GM19328 (cell line): ENCODE data around the gene EXOC1.
"Not testable (repeated sequence)": the region's sequence is repeated elsewhere in the genome, so short reads cannot be mapped to it uniquely, and the experiment has no call there.

Experiments used
- ATAC-seq: cut with Tn5 transposase; IDR thresholded peaks from one replicate; pipeline ENCODE4 v1.9.1; 2021; ENCODE audit warnings: mild to moderate bottlenecking, moderate library complexity; ENCODE audit not compliant: unreplicated experiment

The EXOC1 gene

GRCh38 chr4:55853484-55854046 is at the start of gene EXOC1:
EXOC1 (plus strand) TSS chr4:55853648; CDS start chr4:55858324, 4,676 bp downstream.
- ATAC-seq = peak; percentile 99

DNA sequence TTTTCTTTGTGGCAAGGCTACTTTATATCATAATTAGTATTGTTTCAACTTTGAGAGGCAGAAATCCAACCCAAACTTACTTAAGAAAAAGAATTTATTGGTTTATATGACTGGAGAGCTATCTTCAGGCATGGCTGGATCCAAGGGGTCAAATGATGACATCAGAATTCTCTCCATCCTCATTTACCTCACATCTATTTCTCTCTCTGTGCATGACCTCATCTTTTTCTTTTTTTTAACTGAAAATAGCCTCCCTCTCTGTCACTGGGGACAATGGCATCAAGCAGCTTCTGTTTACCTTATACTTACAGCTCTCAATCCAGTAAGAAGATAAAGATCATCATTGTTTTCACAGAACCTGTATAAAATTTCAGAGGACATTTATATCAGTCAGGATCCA is 45.9 kb upstream of the EXOC1 start:
- no peak for ATAC-seq

- no peak for ATAC-seq
These were observed 45.3 kb upstream of the EXOC1 start for GRCh38 chr4:55808186-55808585.

DNA sequence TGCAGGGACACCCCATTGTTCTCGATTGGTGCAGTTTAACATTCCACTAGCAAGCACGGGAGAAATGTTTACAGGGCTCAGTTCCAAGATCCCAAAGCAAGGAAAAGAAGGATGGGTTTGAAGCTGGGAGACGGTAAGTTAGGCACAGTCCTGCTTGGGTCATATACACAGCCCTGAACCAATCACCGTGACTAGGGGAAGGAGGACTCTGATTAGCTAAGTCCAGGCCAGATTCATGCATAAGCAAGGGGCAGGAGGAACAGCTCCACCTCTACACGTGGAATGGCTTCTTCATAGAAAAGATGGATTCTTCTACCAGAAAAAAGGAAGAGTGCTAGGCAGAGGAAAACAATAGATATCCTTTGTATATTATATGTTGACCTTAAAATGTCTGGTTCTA is 44.8 kb upstream of the EXOC1 start:
- ATAC-seq = no peak

- ATAC-seq = no peak
These were observed 35.8 kb upstream of the EXOC1 start for GRCh38 chr4:55817691-55818090.

DNA sequence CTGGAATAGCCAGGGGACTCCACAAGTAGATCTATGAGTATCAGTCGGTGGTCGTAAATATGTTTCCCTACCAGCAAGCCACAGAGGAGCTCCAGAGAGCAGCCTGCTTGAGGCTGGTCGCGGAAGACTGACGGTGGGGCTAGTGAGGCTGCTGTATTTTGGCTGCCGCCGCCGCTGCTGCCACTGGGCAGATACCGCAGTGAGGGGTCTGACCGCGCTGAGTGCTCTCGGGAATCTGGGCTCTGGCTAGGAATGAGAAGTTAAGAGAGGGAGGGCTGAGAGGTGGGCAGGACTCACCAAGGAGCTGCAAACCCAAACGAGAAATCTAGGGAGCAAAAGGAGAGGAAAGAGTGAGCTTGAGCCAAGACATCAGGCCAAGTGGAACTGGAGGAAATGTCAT is 33.8 kb upstream of the EXOC1 start, which contains the start of gene EXOC1L:
Gene EXOC1L (plus strand): TSS at position 157 of the 400 bp plus-strand sequence. CDS start 237 bp downstream, at position 394.
- ATAC-seq = no peak

DNA sequence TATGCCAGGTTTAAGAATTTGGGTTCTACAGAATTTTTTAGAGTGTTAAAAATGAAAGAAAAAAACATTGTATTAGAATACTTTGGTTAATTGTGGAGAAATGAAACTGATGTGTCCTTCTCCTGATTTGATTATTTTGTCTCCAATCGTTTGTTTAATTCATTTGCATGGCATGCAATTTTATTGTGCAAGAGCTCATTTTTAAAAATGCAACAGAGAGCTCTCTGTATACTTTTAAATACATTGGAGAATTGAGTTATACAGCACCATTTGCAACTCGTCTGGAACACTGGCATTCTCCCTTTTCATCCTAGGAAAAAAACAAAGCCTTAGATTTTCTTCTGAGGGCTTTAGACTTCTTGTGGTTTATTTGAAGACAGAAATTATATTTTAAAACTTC is 33.2 kb upstream of the EXOC1 start:
- ATAC-seq = no peak

DNA sequence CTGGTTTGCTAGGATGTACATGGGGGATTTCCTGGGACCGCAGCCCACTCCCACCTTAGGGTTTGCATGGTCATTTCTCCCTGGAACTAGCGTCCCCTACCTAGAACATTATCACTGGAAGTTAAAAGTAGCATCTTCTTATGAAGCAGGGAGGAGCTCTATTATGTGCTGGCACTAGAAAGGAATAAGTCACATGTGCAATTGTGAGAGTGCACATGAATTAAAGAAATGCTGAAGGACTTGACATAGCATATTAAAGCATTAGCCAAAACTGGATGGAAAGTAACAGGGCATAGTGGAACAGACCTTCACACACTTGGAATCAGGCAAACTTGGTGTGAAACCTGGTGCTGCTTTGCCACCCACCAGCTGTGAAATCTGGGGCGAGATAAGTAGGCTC is 31.1 kb upstream of the EXOC1 start:
- no peak for ATAC-seq

DNA sequence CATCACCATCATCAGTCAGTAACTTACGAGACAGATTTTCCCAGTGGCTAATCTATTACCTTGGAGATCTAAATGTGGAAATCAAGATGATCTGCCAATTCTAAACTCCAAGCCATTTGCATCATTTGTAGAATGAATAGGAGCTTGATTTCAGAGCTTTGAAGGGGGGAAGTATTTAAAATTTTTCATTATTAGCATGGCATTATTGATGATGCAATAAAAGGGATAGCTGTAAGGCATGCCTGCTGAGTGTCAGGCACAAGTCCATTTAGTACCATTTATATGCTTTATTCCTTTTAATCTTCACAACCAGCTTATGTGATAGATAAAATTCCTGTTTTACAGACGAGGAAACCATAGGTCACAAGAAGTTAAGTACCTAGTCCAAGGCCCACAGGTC is 28.6 kb upstream of the EXOC1 start:
- ATAC-seq = no peak

DNA sequence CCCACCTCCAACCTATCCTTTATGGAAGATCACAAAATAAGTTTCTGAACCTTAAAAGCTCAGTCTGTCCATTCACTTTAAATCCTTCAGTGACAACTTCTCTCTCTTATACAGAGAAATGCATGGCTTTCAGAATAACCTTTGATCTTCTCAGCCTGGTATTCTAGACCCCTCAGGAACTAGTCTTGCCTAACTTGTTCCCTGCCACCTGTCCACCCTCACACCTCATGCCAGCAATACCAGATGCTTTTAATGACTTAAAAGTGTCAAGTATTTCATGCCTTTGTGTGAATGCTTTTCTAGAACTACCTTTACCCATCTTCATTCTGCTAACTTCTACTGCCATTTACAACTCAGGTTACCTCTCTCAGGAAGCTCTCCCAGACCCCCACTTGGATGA is 26.5 kb upstream of the EXOC1 start:
- no peak for ATAC-seq

DNA sequence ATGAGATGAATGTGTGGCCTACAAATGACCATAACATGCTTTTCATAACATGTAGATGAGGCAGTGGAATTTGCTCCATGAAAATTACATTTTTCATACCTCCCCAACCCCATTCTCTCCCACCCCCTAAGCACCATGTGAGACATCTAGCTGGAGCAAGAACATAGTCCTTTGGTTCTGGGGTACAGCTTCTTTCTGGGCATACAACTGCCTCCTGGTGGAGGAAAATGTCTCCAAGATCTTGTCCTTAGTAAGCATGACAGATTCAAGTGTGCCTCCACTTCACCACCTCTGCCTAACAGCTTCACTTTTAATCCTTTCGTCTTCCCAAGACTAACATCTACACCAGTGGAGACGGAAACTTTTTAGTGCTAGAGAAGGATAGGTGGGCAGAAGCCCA is 25.9 kb upstream of the EXOC1 start:
- ATAC-seq = no peak

DNA sequence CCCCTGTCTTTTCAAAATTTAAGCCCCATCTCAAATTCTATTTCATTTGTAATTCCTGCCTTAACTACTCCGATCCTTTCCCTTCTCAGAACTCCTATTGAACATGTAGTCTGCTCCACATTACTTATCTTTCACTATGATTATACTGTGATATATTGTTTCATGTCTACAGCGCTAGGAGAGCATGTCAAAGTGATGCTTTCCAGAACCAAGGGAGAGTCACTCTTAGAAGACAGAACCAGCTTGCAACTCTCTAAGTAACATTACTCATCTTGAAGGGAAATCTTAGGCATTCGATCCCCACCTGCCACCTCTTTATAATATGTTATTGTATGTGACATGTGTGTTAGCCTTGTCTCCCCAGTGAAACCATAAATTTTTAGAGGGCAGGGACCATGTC is 23.4 kb upstream of the EXOC1 start:
- ATAC-seq = no peak

- no peak for ATAC-seq
These were observed 22.7 kb upstream of the EXOC1 start for GRCh38 chr4:55830716-55831115.

- ATAC-seq = no peak
These were observed 19.2 kb upstream of the EXOC1 start for GRCh38 chr4:55834086-55834795.

DNA sequence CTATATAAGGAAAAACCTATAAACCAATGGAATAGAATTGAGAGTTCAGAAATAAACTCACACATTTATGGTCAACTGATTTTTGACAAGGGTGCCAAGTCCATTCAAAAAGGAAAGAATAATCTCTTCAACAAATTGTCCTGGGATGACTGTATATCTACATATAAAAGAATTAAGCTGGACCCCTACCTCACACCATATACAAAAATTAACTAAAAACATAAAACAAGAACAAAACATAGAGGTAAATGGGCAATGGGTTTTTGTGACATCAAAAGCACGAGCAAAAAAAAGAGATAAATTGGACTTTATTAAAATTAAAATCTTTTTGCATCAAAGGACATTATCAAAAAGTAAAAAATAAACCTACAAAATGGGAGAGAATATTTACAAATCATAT is 15.5 kb upstream of the EXOC1 start:
- no peak for ATAC-seq

GRCh38 chr4:55838356-55838755 is 15.1 kb upstream of the EXOC1 start:
- ATAC-seq = no peak

GRCh38 chr4:55838952-55839351 is 14.5 kb upstream of the EXOC1 start:
- ATAC-seq = no peak

DNA sequence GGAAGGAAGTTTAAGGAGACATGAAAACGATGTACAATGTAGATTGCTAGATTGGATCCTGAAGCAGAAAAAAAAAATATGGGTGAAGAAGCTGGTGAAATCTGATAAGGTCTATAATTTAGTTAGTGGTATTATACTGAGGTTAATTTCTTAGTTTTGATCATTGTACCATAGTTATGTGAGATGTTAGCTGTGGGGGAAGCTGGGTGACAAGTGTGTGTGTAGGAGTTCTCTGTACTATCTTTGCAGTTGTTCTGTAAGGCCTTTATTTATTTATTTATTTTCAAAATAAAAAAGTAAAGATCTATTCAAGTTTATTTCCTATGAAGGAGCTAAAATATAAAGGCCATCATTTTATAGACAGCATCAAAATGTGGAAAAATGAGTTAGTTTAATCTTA is 12.5 kb upstream of the EXOC1 start:
- no peak for ATAC-seq

- ATAC-seq = not testable (repeated sequence)
These were observed 11.8 kb upstream of the EXOC1 start for GRCh38 chr4:55841373-55842239.

GRCh38 chr4:55842312-55842711 is 11.1 kb upstream of the EXOC1 start:
- ATAC-seq = not testable (repeated sequence)

DNA sequence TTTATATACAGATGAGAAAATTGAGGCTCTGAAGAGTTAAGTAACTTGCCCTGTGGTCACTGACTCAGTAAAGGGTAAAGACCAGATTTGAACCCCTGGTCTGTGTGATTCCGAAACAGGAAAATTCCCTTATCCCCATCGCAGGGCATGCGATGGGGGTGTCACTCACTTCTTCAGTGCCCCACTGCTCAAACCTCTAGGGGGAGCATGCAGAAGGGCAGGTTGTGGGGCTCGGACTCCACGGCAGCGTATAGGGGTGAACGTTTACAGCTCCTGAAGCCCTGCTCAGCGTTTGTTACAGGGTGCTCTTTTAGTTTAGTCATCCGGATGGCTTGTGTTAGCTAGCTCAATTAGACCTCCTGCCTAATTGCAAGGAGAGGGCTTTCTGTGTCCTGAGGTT is 3.7 kb upstream of the EXOC1 start:
- ATAC-seq = no peak

DNA sequence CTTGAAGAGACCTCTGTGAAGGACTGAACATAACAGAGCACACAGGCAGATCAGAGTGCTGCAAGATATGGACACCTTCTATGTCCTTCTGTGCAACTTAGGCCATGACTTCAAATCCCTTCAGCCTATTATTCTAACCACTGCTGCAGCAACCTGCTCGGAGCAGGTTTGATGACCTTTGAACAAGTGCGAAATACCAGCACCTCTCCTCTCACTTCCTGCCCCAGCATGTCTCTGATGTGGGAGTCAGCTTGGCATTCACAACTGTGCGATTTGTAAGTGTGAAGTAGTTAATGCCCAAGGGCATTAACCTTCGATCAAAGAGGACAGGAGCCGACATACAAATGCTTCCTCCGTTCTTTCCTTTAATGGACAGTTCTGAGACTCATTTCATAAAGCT is 1.6 kb upstream of the EXOC1 start:
- no peak for ATAC-seq
